Trophoblast cell (in vitro differentiated cells and primary cell): ENCODE measurements around the gene C1R.
A peak's percentile ranks its signal among the peaks of the same experiment; 100 is the strongest.
"Not testable (repeated sequence)": the region's sequence is repeated elsewhere in the genome, so short reads cannot be mapped to it uniquely, and the experiment has no call there.

ENCODE experiments used
- DNase-seq, 2 donors: peaks; one replicate each; pipeline ENCODE4 v3.0.0-alpha.2; 2016
- H2AFZ ChIP-seq: 2 replicates; pipeline ENCODE4 v1.6.1; 2013; ENCODE audit warnings: low read length, moderate library complexity, mild to moderate bottlenecking; ENCODE audit not compliant: insufficient read depth, poor library complexity
- H2AK5ac ChIP-seq: 2 replicates; pipeline ENCODE4 v1.6.1; 2013; ENCODE audit warnings: mild to moderate bottlenecking, low read length
- H2BK120ac ChIP-seq: 2 replicates; pipeline ENCODE4 v1.6.1; 2013; ENCODE audit warnings: low read length, mild to moderate bottlenecking, moderate library complexity; ENCODE audit not compliant: insufficient read depth, poor library complexity
- H2BK12ac ChIP-seq: 2 replicates; pipeline ENCODE4 v1.6.1; 2013; ENCODE audit warnings: mild to moderate bottlenecking, low read length, moderate library complexity
- H2BK5ac ChIP-seq: 2 replicates; pipeline ENCODE4 v1.6.1; 2013; ENCODE audit warnings: low read length, low read depth, moderate library complexity, mild to moderate bottlenecking; ENCODE audit not compliant: poor library complexity
- H3K14ac ChIP-seq: 2 replicates; pipeline ENCODE4 v1.6.1; 2013; ENCODE audit warnings: mild to moderate bottlenecking, low read length
- H3K18ac ChIP-seq: 2 replicates; pipeline ENCODE4 v1.6.1; 2013; ENCODE audit warnings: mild to moderate bottlenecking, low read length
- H3K23ac ChIP-seq: 2 replicates; pipeline ENCODE4 v1.6.1; 2013; ENCODE audit warnings: low read length
- H3K27ac ChIP-seq: 2 replicates; pipeline ENCODE4 v1.5.1; 2013; ENCODE audit warnings: low read depth, mild to moderate bottlenecking, inconsistent platforms, low read length, moderate library complexity
- H3K27me3 ChIP-seq: 2 replicates; pipeline ENCODE4 v1.6.1; 2013; ENCODE audit warnings: inconsistent platforms, mild to moderate bottlenecking, low read length, moderate library complexity; ENCODE audit not compliant: insufficient read depth
- H3K36me3 ChIP-seq, 2 experiments: 1 replicate in 1 of 2; 2 replicates in 1 of 2; pipeline ENCODE4 v1.6.1; 2013; ENCODE audit warnings: low read length in 2 of 2, mild to moderate bottlenecking in 2 of 2, moderate library complexity in 1 of 2; ENCODE audit not compliant: insufficient read depth in 2 of 2, control insufficient read depth in 1 of 2
- H3K4ac ChIP-seq: 2 replicates; pipeline ENCODE4 v1.6.1; 2013; ENCODE audit warnings: low read depth, mild to moderate bottlenecking, low read length, moderate library complexity
- H3K4me1 ChIP-seq, 2 experiments: 1 replicate in 1 of 2; 2 replicates in 1 of 2; pipeline ENCODE4 v1.6.1; 2013; ENCODE audit warnings: low read length in 2 of 2, mild to moderate bottlenecking in 2 of 2, moderate library complexity in 1 of 2; ENCODE audit not compliant: insufficient read depth in 2 of 2, control insufficient read depth in 1 of 2
- H3K4me2 ChIP-seq: 2 replicates; pipeline ENCODE4 v1.6.1; 2013; ENCODE audit warnings: inconsistent platforms, mild to moderate bottlenecking, low read length, moderate library complexity
- H3K4me3 ChIP-seq: 2 replicates; pipeline ENCODE4 v1.5.1; 2013; ENCODE audit warnings: mild to moderate bottlenecking, low read depth, low read length, inconsistent platforms
- H3K79me1 ChIP-seq: one replicate; pipeline ENCODE4 v1.6.1; 2013; ENCODE audit warnings: low read length
- H3K79me2 ChIP-seq: 2 replicates; pipeline ENCODE4 v1.6.1; 2013; ENCODE audit warnings: low read length, mild to moderate bottlenecking; ENCODE audit not compliant: control insufficient read depth, insufficient read depth, poor library complexity
- H3K9ac ChIP-seq: 2 replicates; pipeline ENCODE4 v1.6.1; 2013; ENCODE audit warnings: mild to moderate bottlenecking, low read length
- H3K9me3 ChIP-seq: 2 replicates; pipeline ENCODE4 v1.6.1; 2013; ENCODE audit warnings: low read depth, mild to moderate bottlenecking, control low read depth, inconsistent platforms, low read length; ENCODE audit not compliant: insufficient read depth
- H4K12ac ChIP-seq: 2 replicates; pipeline ENCODE4 v1.6.1; 2013; ENCODE audit warnings: low read depth, mild to moderate bottlenecking, low read length, moderate library complexity
- H4K8ac ChIP-seq: 2 replicates; pipeline ENCODE4 v1.6.1; 2013; ENCODE audit warnings: low read depth, mild to moderate bottlenecking, low read length, moderate library complexity
- H4K91ac ChIP-seq: one replicate; pipeline ENCODE4 v1.6.1; 2013; ENCODE audit warnings: low read depth, mild to moderate bottlenecking, low read length, moderate library complexity
- WGBS: extraction: QIAGEN DNeasy Blood & Tissue Kit; methylation state at CpG from one replicate; pipeline ENCODE4 v1.1.7; 2013; ENCODE audit warnings: missing lambda C conversion rate; ENCODE audit not compliant: insufficient read length, insufficient coverage; ENCODE audit errors: extremely low coverage; 5-methylcytosine and 5-hydroxymethylcytosine counted together

The C1R gene

DNA sequence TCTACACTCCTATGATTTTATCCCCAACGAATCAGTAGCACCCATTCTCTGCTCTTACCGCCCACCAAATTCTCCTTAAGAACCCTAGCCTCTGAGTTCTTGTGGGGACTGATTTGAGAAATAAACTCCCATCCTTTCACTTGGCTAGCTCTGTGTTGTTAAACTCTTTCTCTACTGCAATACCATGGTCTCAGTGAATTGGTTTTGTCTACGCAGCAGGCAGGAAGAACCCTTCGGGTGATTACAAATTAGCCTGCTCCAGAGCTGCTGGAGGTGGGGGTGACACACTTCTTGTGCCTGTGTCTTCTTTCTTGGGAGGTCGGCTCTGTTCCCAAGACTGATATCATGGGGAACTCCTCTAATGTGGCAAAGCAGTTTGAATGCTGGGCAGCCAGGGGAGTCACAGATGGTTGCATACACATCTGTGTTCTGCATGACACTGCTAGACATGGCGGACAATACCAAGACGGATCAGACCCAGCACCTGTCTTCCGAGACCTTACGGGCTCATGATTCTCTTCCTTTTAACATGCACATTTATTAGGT is 33.3 kb downstream of the C1R start:
- Histone ChIP-seq H3K27me3 (no peaks in the 10 kb centered on the region), H2BK120ac (no peak overlapping the region), H3K4me2 (no peak overlapping the region), H3K4me3 (no peak overlapping the region), H3K79me2 (no peaks in the 10 kb centered on the region), H3K14ac (no peak overlapping the region), H4K8ac (no peak overlapping the region), H2BK5ac (no peak overlapping the region), H3K23ac (no peak overlapping the region), H3K9ac (no peak overlapping the region), H3K18ac (no peak overlapping the region), H3K4ac (no peak overlapping the region), H2BK12ac (no peak overlapping the region), H4K12ac (no peak overlapping the region), H3K36me3 (no peaks in the 10 kb centered on the region), H3K4me1 (no peaks in the 10 kb centered on the region), H2AFZ (no peak overlapping the region), H3K27ac (no peak overlapping the region), H2AK5ac (no peak overlapping the region), H4K91ac (no peak overlapping the region), H3K9me3 (no peaks in the 10 kb centered on the region), H3K79me1 (no peaks in the 10 kb centered on the region)
- no CpG with 5 or more reads among the region's 9 CpGs for WGBS
- DNase-seq, result no peak

DNA sequence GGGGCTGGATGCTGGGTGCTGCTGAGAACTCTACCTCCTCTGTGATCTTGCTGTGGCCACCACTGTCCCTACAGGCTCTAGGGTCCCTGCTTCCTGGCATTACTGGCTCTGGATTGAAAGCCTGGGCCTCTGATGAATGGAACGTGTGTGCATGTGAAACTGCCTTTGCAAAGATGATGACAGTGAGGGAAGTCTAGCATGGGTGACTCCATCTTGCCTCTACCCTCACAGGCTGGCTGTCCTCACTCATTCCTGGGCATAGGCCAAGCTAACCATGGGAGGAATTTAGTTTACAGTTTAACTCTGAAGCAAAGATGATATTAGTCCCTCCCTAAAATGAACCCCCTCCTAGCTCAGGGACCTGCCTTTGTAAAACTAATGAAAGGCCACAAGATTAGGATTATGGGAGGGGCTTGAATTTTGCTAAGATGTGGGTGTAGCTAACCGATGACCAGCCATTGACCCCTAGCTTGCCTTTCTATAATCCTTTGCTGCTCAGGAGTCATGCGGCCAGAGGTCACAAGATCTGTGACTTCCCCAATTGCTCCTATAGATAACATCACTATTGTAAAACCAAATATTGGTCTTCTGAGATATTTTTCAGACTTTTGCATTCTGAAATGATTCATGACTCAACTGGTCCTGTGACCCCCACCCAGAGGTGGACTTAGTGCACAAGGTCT is 33.9 kb downstream of the C1R start:
- WGBS, result no CpG with 5 or more reads among the region's 3 CpGs
- Histone ChIP-seq H3K4me1 (no peaks in the 10 kb centered on the region), H2BK12ac (no peak overlapping the region), H3K9me3 (no peaks in the 10 kb centered on the region), H3K27me3 (no peaks in the 10 kb centered on the region), H4K12ac (no peak overlapping the region), H3K9ac (no peak overlapping the region), H3K79me1 (no peaks in the 10 kb centered on the region), H3K27ac (no peak overlapping the region), H3K23ac (no peak overlapping the region), H2BK5ac (no peak overlapping the region), H2AFZ (no peak overlapping the region), H3K4me2 (no peak overlapping the region), H3K79me2 (no peaks in the 10 kb centered on the region), H2BK120ac (no peak overlapping the region), H3K14ac (no peak overlapping the region), H3K4me3 (no peak overlapping the region), H4K8ac (no peak overlapping the region), H3K36me3 (no peaks in the 10 kb centered on the region), H3K18ac (no peak overlapping the region), H2AK5ac (no peak overlapping the region), H4K91ac (no peak overlapping the region), H3K4ac (no peak overlapping the region)
- peak in 1 of 2 donors; percentile 21 for DNase-seq

DNA sequence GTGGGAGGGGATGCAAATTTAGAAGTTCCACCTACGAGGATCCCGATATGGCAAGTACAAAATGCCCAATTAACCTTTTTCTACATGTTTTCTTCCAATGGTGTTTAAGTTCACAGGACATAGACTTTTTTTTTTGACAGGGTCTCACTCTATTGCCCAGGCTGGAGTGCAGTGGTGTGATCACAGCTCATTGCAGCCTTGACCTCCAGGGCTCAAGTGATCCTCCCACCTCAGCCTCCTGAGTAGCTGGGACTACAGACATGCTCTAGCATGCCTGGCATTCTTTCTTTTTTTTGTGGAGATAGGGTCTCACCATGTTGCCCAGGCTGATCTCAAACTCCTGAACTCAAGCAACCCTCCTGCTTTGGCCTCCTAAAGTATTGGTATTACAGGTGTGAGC is 36.5 kb downstream of the C1R start:
- not testable (repeated sequence) for H3K4ac ChIP-seq, H2BK5ac ChIP-seq, H3K4me1 ChIP-seq, H4K91ac ChIP-seq, H3K36me3 ChIP-seq, H4K12ac ChIP-seq, H2BK12ac ChIP-seq, H3K79me2 ChIP-seq, H3K18ac ChIP-seq, H3K9ac ChIP-seq, H3K4me2 ChIP-seq, H3K9me3 ChIP-seq, H2BK120ac ChIP-seq, H4K8ac ChIP-seq, DNase-seq, H2AK5ac ChIP-seq, H3K27me3 ChIP-seq, H3K79me1 ChIP-seq, H3K4me3 ChIP-seq, H3K27ac ChIP-seq, H3K14ac ChIP-seq, H2AFZ ChIP-seq, H3K23ac ChIP-seq
- no CpG with 5 or more reads among the region's 2 CpGs for WGBS

DNA sequence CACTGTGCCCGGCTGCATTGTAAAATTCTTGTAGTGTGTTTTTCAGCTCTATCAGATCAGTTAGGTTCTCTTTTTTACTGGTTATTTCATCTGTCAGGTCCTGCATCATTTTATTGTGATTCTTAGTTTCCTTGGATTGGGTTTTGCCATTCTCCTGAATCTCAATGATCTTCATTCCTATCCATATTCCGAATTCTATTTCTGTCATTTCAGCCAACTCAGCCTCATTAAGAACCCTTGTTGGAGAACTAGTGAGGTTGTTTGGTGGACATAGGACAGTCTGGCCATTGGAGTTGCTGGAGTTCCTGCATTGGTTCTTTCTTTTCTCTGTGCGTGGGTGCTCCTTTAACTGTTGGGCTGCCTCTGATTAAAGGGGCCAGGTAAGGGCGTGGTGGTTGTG is 37.3 kb downstream of the C1R start:
- Histone ChIP-seq H3K36me3 (no peaks in the 10 kb centered on the region), H3K4me3 (no peak overlapping the region), H4K8ac (no peak overlapping the region), H3K23ac (no peak overlapping the region), H3K18ac (no peak overlapping the region), H2AK5ac (no peak overlapping the region), H3K4ac (no peak overlapping the region), H2AFZ (no peak overlapping the region), H3K79me2 (no peaks in the 10 kb centered on the region), H2BK120ac (no peak overlapping the region), H2BK5ac (no peak overlapping the region), H3K79me1 (no peaks in the 10 kb centered on the region), H3K27ac (no peak overlapping the region), H4K91ac (no peak overlapping the region), H3K9me3 (no peaks in the 10 kb centered on the region), H3K4me2 (no peak overlapping the region), H3K9ac (no peak overlapping the region), H2BK12ac (no peak overlapping the region), H3K4me1 (no peaks in the 10 kb centered on the region), H3K14ac (no peak overlapping the region), H3K27me3 (no peaks in the 10 kb centered on the region), H4K12ac (no peak overlapping the region)
- no CpG with 5 or more reads among the region's 4 CpGs for WGBS
- DNase-seq, result no peak
